Fibroblast of mammary gland (primary cell): ENCODE data around the gene STX11.

Experiments
- DNase-seq: peaks from one replicate; pipeline ENCODE4 v3.0.0-alpha.2; 2010; ENCODE audit warnings: low read depth
- H3K4me3 ChIP-seq: 2 replicates; pipeline ENCODE4 v1.5.1; 2011; ENCODE audit warnings: low read depth, mild to moderate bottlenecking, low read length, moderate library complexity; ENCODE audit not compliant: control insufficient read depth
- TF ChIP-seq, protein P1 (sequence below): conservative IDR thresholded peaks from 2 replicates; pipeline ENCODE4 v1.5.1; 2011; ENCODE audit warnings: low read depth, low read length, inconsistent platforms; ENCODE audit not compliant: control insufficient read depth, insufficient read depth

The STX11 gene

DNA sequence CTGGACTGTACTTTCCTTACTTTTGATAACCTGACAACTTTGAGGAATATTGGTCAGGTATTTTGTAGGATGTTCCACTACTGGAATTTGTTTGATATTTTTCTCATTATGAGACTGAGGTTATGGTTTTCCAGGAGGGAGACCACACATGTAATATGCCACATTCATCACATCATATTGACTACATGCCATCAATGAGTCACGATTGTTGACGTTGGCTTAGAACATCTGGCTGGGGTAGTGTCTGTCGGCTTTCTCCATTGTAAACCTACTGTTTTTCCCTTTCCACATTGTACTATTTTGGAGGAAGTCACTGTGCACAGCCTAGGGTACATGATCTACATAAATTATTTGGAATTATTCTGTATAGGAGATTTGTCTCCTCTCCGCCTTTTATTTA lies 1.4 kb upstream of the STX11 start:
- TF ChIP-seq, protein P1, sequence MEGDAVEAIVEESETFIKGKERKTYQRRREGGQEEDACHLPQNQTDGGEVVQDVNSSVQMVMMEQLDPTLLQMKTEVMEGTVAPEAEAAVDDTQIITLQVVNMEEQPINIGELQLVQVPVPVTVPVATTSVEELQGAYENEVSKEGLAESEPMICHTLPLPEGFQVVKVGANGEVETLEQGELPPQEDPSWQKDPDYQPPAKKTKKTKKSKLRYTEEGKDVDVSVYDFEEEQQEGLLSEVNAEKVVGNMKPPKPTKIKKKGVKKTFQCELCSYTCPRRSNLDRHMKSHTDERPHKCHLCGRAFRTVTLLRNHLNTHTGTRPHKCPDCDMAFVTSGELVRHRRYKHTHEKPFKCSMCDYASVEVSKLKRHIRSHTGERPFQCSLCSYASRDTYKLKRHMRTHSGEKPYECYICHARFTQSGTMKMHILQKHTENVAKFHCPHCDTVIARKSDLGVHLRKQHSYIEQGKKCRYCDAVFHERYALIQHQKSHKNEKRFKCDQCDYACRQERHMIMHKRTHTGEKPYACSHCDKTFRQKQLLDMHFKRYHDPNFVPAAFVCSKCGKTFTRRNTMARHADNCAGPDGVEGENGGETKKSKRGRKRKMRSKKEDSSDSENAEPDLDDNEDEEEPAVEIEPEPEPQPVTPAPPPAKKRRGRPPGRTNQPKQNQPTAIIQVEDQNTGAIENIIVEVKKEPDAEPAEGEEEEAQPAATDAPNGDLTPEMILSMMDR, result no peak
- H3K4me3 ChIP-seq, result no peak overlapping the region
- DNase-seq, result peak; percentile 83

DNA sequence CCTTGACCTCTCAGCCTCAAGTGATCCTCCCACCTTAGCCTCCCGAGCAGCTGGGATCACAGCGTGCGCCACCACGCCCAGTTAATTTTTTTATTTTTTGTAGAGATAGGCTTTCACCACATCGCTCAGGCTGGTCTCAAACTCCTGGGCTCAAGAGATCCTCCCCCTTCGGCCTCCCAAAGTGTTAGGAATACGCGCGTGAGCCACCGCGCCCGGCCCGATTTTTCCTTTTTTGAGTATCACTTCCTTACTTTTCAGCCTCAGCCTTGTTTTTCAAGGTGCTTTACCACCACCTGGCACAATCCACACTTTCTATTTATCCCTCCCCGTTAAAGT lies 791 bp upstream of the STX11 start:
- H3K4me3 ChIP-seq, result peak overlapping the region; percentile 67
- no peak for DNase-seq
- TF ChIP-seq, protein P1, result no peak

DNA sequence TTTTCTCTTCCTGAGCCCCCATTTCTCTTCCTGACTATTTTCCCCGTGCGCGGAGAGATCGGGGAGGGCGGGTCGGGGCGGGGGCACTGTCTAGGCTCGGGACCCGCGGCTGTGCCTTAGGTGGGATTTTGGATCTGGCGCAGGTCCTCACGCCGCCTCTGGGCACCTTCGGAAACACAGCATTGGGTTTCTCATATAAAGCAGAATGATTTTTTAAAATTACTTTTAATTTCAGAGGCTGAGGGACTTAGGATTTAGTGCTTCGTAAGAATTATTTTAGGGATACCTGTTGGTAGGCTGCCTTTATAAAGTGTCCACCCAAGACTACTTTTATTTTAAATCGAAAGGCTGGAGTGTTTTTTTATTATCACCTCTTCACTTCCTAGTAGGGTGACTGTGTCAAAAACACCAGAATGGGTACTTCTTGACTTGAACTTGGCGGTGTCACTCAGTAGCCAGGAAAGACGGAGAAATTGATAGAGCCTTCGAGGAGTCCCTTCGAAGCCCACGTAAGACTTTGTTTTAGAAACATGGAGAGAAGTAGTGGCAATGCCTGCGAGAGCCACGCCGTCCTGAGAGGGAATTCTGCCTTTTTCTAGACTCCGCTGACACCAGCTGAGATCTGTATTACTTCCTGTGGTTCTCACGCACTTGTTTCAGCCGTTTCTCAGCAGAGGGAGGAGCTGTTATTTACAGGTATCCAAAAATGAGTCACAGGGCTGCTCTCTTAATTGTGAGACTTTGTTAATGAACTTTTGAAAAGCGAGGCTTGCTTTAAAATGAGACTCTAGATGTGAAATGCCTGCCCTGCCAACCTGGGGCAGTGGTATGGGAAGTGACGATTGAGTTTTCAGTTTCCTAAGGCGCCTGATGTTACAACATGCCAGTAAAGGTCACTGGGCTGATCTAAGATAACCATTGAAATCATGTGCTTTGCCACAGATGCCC lies 667 bp downstream of the STX11 start:
- DNase-seq, result peak; percentile 21
- TF ChIP-seq, protein P1, result peak; percentile 15
- peak overlapping the region; percentile 67 for H3K4me3 ChIP-seq

DNA sequence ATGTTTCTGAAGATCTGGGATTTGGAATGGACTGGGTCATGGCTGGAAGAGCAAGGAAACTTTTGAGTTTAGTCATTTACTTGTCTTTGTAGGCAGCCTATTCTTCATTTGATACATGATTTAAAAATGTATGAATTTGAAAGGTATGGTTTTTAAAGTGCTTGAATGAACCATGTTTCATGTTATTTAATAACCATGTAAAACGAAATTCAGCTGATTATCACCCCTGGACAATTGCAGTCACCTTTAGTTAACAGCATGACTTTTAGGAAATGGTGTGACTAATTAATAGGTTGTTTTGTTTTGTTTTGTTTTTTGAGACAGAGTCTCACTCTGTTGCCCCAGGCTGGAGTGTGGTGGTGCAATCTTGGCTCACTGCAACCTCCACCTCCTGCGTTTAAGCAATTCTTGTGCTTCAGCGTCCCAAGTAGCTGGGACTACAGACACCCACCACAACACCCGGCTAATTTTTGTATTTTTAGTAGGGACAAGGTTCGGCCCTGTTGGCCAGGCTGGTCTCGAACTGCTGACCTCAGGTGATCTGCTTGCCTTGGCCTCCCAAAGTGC lies 2.1 kb downstream of the STX11 start:
- H3K4me3 ChIP-seq, result no peak overlapping the region
- TF ChIP-seq, protein P1, result no peak
- DNase-seq, result no peak

DNA sequence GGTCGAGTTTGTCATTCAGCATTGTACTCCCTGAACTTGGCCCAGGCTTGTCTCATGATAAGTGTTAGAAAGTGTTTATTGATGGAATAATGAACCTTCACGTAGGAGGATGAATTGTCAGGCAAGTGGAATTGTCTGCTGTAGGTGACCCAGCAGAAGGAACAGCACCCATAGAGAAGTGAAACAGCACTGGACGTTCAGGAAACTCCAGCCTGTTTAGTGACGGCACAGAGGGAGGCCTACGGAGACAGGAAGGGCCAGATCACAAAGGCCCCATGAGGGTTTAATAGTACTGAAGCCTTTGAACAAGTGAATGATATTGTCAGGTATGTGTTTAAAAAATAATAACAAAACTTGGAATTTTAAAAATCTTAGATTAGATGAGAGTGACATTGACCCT lies 2.9 kb downstream of the STX11 start:
- H3K4me3 ChIP-seq, result no peak overlapping the region
- no peak for DNase-seq
- TF ChIP-seq, protein P1, result no peak

DNA sequence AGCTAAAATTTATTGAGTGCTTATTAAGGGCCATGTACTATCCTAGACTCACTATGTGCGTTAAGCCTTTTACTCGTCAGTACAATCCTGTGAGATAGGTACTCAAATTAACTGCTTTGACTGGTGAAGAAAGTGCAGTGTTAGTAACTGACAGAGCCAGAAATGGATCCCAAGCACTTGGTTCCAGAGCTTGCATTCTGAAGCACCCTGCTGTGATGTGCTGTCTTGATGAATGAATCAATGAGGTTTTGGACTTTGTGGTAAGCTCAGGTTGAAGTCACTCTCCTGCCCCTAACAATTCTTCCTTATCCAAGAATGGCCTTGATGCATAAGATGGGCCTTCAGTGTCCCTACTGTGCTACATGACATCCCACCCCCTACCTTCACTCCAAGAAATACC lies 3.7 kb downstream of the STX11 start:
- H3K4me3 ChIP-seq, result no peak overlapping the region
- TF ChIP-seq, protein P1, result no peak
- DNase-seq, result no peak

DNA sequence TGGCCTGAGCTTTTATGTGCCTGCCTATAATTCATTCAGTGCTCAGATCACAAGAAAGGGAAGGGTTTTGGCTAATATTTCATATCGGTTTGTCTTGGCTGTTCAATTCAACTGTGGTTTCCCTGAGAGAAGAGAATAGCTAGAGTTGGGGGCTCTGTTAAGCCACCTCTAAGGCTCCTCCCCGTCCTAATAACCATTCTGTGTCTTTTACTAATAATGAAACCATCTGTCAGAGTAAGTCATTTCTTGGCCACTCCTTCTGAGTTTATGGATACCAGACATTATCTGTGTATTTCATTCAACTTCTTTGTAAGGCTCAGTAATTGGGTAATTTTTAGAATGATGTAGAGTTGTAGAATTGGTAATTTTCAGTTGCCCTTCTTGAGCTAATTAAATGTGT lies 5.2 kb downstream of the STX11 start:
- H3K4me3 ChIP-seq, result no peak overlapping the region
- DNase-seq, result no peak
- TF ChIP-seq, protein P1, result no peak
